Nephron progenitor cell (in vitro differentiated cells): ENCODE measurements around the gene TCF21.
"Not testable (repeated sequence)": the region's sequence is repeated elsewhere in the genome, so short reads cannot be mapped to it uniquely, and the experiment has no call there.

ENCODE experiments used
- DNase-seq: peaks from one replicate; pipeline ENCODE4 v3.0.0; 2021
- H3K27ac Mint-ChIP-seq: 2 replicates; pipeline ENCODE4 v1.8.0; 2021; ENCODE audit warnings: mild to moderate bottlenecking, moderate library complexity, mixed read lengths
- H3K27me3 Mint-ChIP-seq: 2 replicates; pipeline ENCODE4 v1.8.0; 2021; ENCODE audit warnings: mild to moderate bottlenecking, low read depth, mixed read lengths; ENCODE audit not compliant: poor library complexity
- H3K36me3 Mint-ChIP-seq: 2 replicates; pipeline ENCODE4 v1.8.0; 2021; ENCODE audit warnings: low read depth, mixed read lengths
- H3K4me1 Mint-ChIP-seq: 2 replicates; pipeline ENCODE4 v1.8.0; 2021; ENCODE audit warnings: mixed read lengths
- H3K4me3 Mint-ChIP-seq: 2 replicates; pipeline ENCODE4 v1.8.0; 2021; ENCODE audit warnings: mild to moderate bottlenecking, moderate library complexity, mixed read lengths
- H3K9me3 Mint-ChIP-seq: 2 replicates; pipeline ENCODE4 v1.8.0; 2021; ENCODE audit warnings: mild to moderate bottlenecking, moderate library complexity, mixed read lengths
- CTCF ChIP-seq: fragments of 200-600 bp; sonication (generic); IDR thresholded peaks from 2 replicates; pipeline ENCODE4 v1.5.0; 2021; ENCODE audit warnings: antibody characterized with exemption

The TCF21 gene

GRCh38 chr6:133921249-133921859 lies 32.4 kb downstream of the TCF21 start:
- peak; percentile 85 for DNase-seq
- H3K9me3 Mint-ChIP-seq: no peaks in the 10 kb centered on the region
- H3K27me3 Mint-ChIP-seq: peaks cover 8% of the 10 kb centered on the region
- no peak overlapping the region for H3K4me3 Mint-ChIP-seq
- H3K4me1 Mint-ChIP-seq: peaks cover 6% of the 10 kb centered on the region
- peak; percentile 87 for TF ChIP-seq CTCF
- H3K36me3 Mint-ChIP-seq: no peaks in the 10 kb centered on the region
- no peak overlapping the region for H3K27ac Mint-ChIP-seq

GRCh38 chr6:133923938-133924593 lies 35.2 kb downstream of the TCF21 start:
- peak; percentile 61 for DNase-seq
- no peak overlapping the region for H3K4me3 Mint-ChIP-seq
- H3K36me3 Mint-ChIP-seq: no peaks in the 10 kb centered on the region
- peaks cover 12% of the 10 kb centered on the region for H3K27me3 Mint-ChIP-seq
- H3K27ac Mint-ChIP-seq: no peak overlapping the region
- peak; percentile 88 for TF ChIP-seq CTCF
- no peaks in the 10 kb centered on the region for H3K4me1 Mint-ChIP-seq
- no peaks in the 10 kb centered on the region for H3K9me3 Mint-ChIP-seq

- not testable (repeated sequence) for H3K4me3 Mint-ChIP-seq, H3K27ac Mint-ChIP-seq, DNase-seq, H3K4me1 Mint-ChIP-seq
- Mint-ChIP-seq H3K9me3 (peaks cover 48% of the 10 kb centered on the region), H3K27me3 (peaks cover 21% of the 10 kb centered on the region), H3K36me3 (peaks cover 21% of the 10 kb centered on the region)
These were observed 42.3 kb downstream of the TCF21 start for GRCh38 chr6:133931221-133931620.

- Mint-ChIP-seq H3K36me3 (peaks cover 21% of the 10 kb centered on the region), H3K9me3 (peaks cover 50% of the 10 kb centered on the region), H3K27me3 (peaks cover 17% of the 10 kb centered on the region)
- H3K4me1 Mint-ChIP-seq, DNase-seq, H3K4me3 Mint-ChIP-seq, H3K27ac Mint-ChIP-seq: not testable (repeated sequence)
These were observed 47.4 kb downstream of the TCF21 start for GRCh38 chr6:133936352-133936751.

GRCh38 chr6:133937909-133938308 lies 49.0 kb downstream of the TCF21 start:
- H3K4me1 Mint-ChIP-seq: no peaks in the 10 kb centered on the region

GRCh38 chr6:133938533-133938932 lies 49.6 kb downstream of the TCF21 start:
- Mint-ChIP-seq H3K27me3 (peaks cover 2% of the 10 kb centered on the region), H3K27ac (no peak overlapping the region), H3K9me3 (peaks cover 28% of the 10 kb centered on the region), H3K4me1 (no peaks in the 10 kb centered on the region), H3K4me3 (no peak overlapping the region), H3K36me3 (peaks cover 10% of the 10 kb centered on the region)
- TF ChIP-seq CTCF: no peak
- DNase-seq: no peak

More at GRCh38 chr6:133937909-133938308, 49.0 kb downstream of the TCF21 start:
- no peak for TF ChIP-seq CTCF
- Mint-ChIP-seq H3K27me3 (peaks cover 7% of the 10 kb centered on the region), H3K4me3 (no peak overlapping the region), H3K27ac (no peak overlapping the region), H3K9me3 (peaks cover 34% of the 10 kb centered on the region), H3K36me3 (peaks cover 15% of the 10 kb centered on the region)
- DNase-seq: no peak
